Measurements from ENCODE around the gene CSGALNACT2.
"Not testable (repeated sequence)": the region's sequence is repeated elsewhere in the genome, so short reads cannot be mapped to it uniquely, and the experiment has no call there.

CSGALNACT2 gene

GRCh38 chr10:43166880-43167497 lies 28.7 kb downstream of the CSGALNACT2 start:
- Histone ChIP-seq H3K36me3 (ENCODE audit: insufficient read depth, low read length) (peaks cover 21% of the 10 kb centered on the region), H3K27ac (ENCODE audit: low read depth, low read length) (no peak overlapping the region), H3K4me1 (ENCODE audit: control insufficient read depth, insufficient read depth, low read length, unreplicated experiment) (peaks cover 23% of the 10 kb centered on the region), H3K27me3 (ENCODE audit: insufficient read depth, low read length) (no peaks in the 10 kb centered on the region), H2AFZ (ENCODE audit: low read length, unreplicated experiment) (no peak overlapping the region), H3K79me2 (ENCODE audit: control insufficient read depth, insufficient read depth, low read length, unreplicated experiment) (peaks cover 31% of the 10 kb centered on the region), H3K4me3 (ENCODE audit: low read depth, low read length) (no peak overlapping the region)

DNA sequence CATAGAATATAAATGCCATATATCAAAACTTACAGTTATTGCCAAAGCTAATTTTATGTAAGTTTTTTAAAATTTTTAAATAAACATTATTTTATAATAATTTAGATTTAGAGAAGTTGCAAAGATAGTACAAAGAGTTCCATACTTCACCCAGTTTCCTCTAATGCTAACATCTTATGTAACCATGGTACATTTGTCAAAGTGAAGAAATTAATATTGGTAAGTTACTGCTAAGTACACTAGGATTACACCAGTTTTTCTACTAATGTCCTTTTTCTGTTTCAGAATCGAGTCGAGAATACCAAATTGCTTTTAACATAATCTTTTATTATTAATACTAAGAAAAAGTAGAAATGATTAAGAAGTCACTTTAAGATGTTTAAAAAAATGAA lies 29.2 kb downstream of the CSGALNACT2 start:
- Histone ChIP-seq H3K27ac (ENCODE audit: low read depth, low read length) (no peak overlapping the region), H3K79me2 (ENCODE audit: control insufficient read depth, insufficient read depth, low read length, unreplicated experiment) (peaks cover 26% of the 10 kb centered on the region)

DNA sequence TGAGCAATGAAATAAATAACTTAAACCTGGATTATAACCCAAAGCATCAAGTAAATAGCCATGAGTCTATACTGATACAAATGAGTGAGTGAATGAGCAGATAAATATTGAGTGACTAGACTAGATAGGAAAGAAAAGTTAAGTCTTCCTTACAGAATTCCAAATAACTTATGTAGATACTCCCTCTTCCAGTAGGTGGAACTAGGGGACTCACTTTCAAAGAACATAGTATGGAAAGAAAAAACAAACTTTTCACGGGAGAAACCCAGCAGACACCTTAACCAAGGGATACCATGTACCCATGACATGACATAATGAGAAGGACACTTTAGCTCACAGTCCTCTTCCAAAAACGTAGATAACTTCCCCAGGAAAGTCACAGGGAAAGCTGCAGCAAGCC lies 32.2 kb downstream of the CSGALNACT2 start:
- Histone ChIP-seq H3K4me3 (ENCODE audit: low read depth, low read length) (no peak overlapping the region), H3K36me3 (ENCODE audit: insufficient read depth, low read length) (peaks cover 25% of the 10 kb centered on the region), H2AFZ (ENCODE audit: low read length, unreplicated experiment) (no peak overlapping the region), H3K27ac (ENCODE audit: low read depth, low read length) (no peak overlapping the region), H3K4me1 (ENCODE audit: control insufficient read depth, insufficient read depth, low read length, unreplicated experiment) (peaks cover 15% of the 10 kb centered on the region), H3K27me3 (ENCODE audit: insufficient read depth, low read length) (no peaks in the 10 kb centered on the region), H3K79me2 (ENCODE audit: control insufficient read depth, insufficient read depth, low read length, unreplicated experiment) (peaks cover 7% of the 10 kb centered on the region)

More for the DNA sequence above, 29.2 kb downstream of the CSGALNACT2 start:
- Histone ChIP-seq H3K4me1 (ENCODE audit: control insufficient read depth, insufficient read depth, low read length, unreplicated experiment) (peaks cover 21% of the 10 kb centered on the region), H3K4me3 (ENCODE audit: low read depth, low read length) (no peak overlapping the region), H3K36me3 (ENCODE audit: insufficient read depth, low read length) (peaks cover 23% of the 10 kb centered on the region), H2AFZ (ENCODE audit: low read length, unreplicated experiment) (no peak overlapping the region), H3K27me3 (ENCODE audit: insufficient read depth, low read length) (no peaks in the 10 kb centered on the region)

DNA sequence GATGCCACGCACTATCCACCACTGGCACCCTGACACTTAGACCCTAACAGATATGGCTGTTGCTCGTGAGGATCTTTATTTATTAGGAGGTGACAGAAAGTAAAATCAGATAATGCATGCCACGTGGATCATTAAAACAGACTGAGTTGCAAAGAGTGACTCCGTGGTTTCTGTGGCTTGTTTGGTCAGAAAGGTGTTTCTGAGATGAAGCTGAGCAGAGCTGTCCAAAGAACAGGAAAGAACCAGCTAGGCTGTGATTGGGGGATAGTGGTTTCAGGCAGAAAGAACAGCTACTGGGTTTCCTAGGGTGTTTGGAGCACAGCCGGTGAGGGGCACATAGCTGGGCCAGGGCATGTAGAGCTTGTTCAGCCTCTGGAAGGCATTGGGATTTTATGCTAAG lies 34.4 kb downstream of the CSGALNACT2 start:
- H3K4me1 ChIP-seq (ENCODE audit: control insufficient read depth, insufficient read depth, low read length, unreplicated experiment) = peaks cover 4% of the 10 kb centered on the region
- H3K4me3 ChIP-seq (ENCODE audit: low read depth, low read length) = no peak overlapping the region
- peaks cover 6% of the 10 kb centered on the region for H3K79me2 ChIP-seq (ENCODE audit: control insufficient read depth, insufficient read depth, low read length, unreplicated experiment)
- H3K36me3 ChIP-seq (ENCODE audit: insufficient read depth, low read length) = peaks cover 43% of the 10 kb centered on the region
- no peak overlapping the region for H3K27ac ChIP-seq (ENCODE audit: low read depth, low read length)
- no peaks in the 10 kb centered on the region for H3K27me3 ChIP-seq (ENCODE audit: insufficient read depth, low read length)
- H2AFZ ChIP-seq (ENCODE audit: low read length, unreplicated experiment) = no peak overlapping the region

- Histone ChIP-seq H3K79me2 (ENCODE audit: control insufficient read depth, insufficient read depth, low read length, unreplicated experiment) (peaks cover 8% of the 10 kb centered on the region), H3K36me3 (ENCODE audit: insufficient read depth, low read length) (peaks cover 47% of the 10 kb centered on the region), H3K27ac (ENCODE audit: low read depth, low read length) (no peak overlapping the region), H3K4me1 (ENCODE audit: control insufficient read depth, insufficient read depth, low read length, unreplicated experiment) (peaks cover 7% of the 10 kb centered on the region), H3K27me3 (ENCODE audit: insufficient read depth, low read length) (no peaks in the 10 kb centered on the region), H2AFZ (ENCODE audit: low read length, unreplicated experiment) (no peak overlapping the region), H3K4me3 (ENCODE audit: low read depth, low read length) (no peak overlapping the region)
Measured at GRCh38 chr10:43173120-43173519, 34.9 kb downstream of the CSGALNACT2 start.

DNA sequence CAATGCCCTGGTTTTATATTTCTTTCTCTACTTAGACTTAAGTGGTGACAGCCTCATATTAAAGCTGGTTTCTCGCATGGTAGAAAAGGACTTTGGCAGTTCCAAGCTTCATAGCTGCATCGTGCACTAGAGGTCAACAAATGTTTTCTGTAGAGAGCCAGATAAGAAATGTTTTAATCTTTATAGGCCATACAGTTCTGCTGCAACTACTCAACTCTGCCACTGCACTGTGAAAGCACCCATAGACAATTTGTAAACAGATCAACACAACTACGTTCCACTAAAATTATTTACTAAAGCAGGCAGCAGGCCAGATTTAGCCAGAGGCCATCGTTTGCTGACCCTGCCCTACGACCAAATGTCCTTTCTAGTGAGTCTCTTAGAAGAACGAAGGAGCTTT lies 36.7 kb downstream of the CSGALNACT2 start:
- peaks cover 7% of the 10 kb centered on the region for H3K4me1 ChIP-seq (ENCODE audit: control insufficient read depth, insufficient read depth, low read length, unreplicated experiment)
- H3K27me3 ChIP-seq (ENCODE audit: insufficient read depth, low read length) = no peaks in the 10 kb centered on the region
- no peak overlapping the region for H2AFZ ChIP-seq (ENCODE audit: low read length, unreplicated experiment)
- no peak overlapping the region for H3K27ac ChIP-seq (ENCODE audit: low read depth, low read length)
- H3K4me3 ChIP-seq (ENCODE audit: low read depth, low read length) = no peak overlapping the region
- peaks cover 53% of the 10 kb centered on the region for H3K36me3 ChIP-seq (ENCODE audit: insufficient read depth, low read length)
- peaks cover 8% of the 10 kb centered on the region for H3K79me2 ChIP-seq (ENCODE audit: control insufficient read depth, insufficient read depth, low read length, unreplicated experiment)

DNA sequence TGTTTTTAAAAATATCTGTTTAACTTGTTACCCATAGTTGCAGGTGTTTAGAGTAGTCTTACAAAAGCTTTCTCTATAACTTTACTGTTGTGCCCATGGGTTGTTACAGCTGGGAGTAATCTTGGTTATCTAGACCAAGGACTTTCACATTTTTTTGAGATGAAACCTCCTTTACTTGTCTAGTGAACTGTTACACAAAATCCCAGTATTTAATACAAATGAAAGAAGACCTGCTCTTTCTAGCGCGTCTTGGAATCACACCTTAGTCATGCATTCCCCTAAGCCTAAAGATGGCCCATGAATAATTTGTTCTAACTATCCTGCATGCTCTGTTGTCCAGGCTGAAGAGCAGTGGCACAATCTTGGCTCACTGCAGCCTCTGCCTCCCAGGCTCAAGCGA lies 38.0 kb downstream of the CSGALNACT2 start:
- Histone ChIP-seq H3K27ac (ENCODE audit: low read depth, low read length) (no peak overlapping the region), H3K79me2 (ENCODE audit: control insufficient read depth, insufficient read depth, low read length, unreplicated experiment) (peaks cover 8% of the 10 kb centered on the region), H3K36me3 (ENCODE audit: insufficient read depth, low read length) (peaks cover 58% of the 10 kb centered on the region), H2AFZ (ENCODE audit: low read length, unreplicated experiment) (no peak overlapping the region), H3K4me1 (ENCODE audit: control insufficient read depth, insufficient read depth, low read length, unreplicated experiment) (peaks cover 7% of the 10 kb centered on the region), H3K27me3 (ENCODE audit: insufficient read depth, low read length) (no peaks in the 10 kb centered on the region), H3K4me3 (ENCODE audit: low read depth, low read length) (no peak overlapping the region)

- Histone ChIP-seq H3K79me2 (ENCODE audit: control insufficient read depth, insufficient read depth, low read length, unreplicated experiment) (peaks cover 5% of the 10 kb centered on the region), H3K4me3 (ENCODE audit: low read depth, low read length) (no peak overlapping the region), H3K27ac (ENCODE audit: low read depth, low read length) (no peak overlapping the region), H3K4me1 (ENCODE audit: control insufficient read depth, insufficient read depth, low read length, unreplicated experiment) (peaks cover 7% of the 10 kb centered on the region), H3K36me3 (ENCODE audit: insufficient read depth, low read length) (peaks cover 58% of the 10 kb centered on the region), H3K27me3 (ENCODE audit: insufficient read depth, low read length) (no peaks in the 10 kb centered on the region), H2AFZ (ENCODE audit: low read length, unreplicated experiment) (no peak overlapping the region)
Measured at GRCh38 chr10:43177595-43177994, 39.4 kb downstream of the CSGALNACT2 start.

DNA sequence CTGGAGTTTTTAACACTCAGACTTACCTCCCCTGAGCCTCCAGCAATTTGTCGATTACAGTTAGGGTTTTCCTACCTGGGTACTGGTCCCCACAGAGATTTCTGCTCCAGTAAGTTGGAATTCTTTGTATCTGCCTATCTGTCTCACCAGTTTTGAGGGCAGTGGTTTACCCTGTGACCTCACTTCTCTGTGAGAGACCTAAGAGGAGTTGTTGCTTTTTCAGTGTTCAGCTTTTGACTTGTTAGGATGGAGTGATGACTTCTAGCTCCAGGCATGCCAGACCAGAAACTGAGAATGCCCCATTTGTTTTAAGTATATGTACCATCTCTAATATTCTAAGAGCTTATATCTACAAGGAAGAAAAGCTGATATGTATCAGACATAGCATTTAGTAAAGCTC lies 42.9 kb downstream of the CSGALNACT2 start:
- no peak overlapping the region for H3K27ac ChIP-seq (ENCODE audit: low read depth, low read length)
- peaks cover 42% of the 10 kb centered on the region for H3K36me3 ChIP-seq (ENCODE audit: insufficient read depth, low read length)
- peaks cover 7% of the 10 kb centered on the region for H3K4me1 ChIP-seq (ENCODE audit: control insufficient read depth, insufficient read depth, low read length, unreplicated experiment)
- peaks cover 2% of the 10 kb centered on the region for H3K79me2 ChIP-seq (ENCODE audit: control insufficient read depth, insufficient read depth, low read length, unreplicated experiment)
- H3K27me3 ChIP-seq (ENCODE audit: insufficient read depth, low read length) = no peaks in the 10 kb centered on the region
- no peak overlapping the region for H3K4me3 ChIP-seq (ENCODE audit: low read depth, low read length)
- no peak overlapping the region for H2AFZ ChIP-seq (ENCODE audit: low read length, unreplicated experiment)

DNA sequence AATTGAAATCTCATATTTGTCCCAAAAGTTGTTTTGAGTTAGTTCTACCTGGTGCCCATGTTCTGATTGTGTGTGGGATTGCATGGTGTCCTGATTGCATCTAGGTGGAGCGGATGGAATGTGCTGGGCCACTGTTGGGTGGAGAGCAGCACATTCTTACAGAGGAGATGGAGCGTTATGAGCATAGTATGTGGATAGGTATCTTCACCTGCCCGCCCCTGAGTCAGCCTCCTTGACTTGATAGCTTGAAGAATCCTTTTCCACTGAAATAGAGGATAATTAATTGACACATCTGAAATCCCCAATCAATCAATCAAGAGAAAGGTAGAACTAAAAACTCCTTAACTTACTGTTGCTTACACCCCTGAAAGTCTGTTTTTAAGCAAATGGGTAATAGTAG lies 45.5 kb downstream of the CSGALNACT2 start:
- not testable (repeated sequence) for H3K4me1 ChIP-seq (ENCODE audit: control insufficient read depth, insufficient read depth, low read length, unreplicated experiment); H3K4me3 ChIP-seq (ENCODE audit: low read depth, low read length); H3K79me2 ChIP-seq (ENCODE audit: control insufficient read depth, insufficient read depth, low read length, unreplicated experiment); H3K27ac ChIP-seq (ENCODE audit: low read depth, low read length); H3K27me3 ChIP-seq (ENCODE audit: insufficient read depth, low read length); H2AFZ ChIP-seq (ENCODE audit: low read length, unreplicated experiment)
- H3K36me3 ChIP-seq (ENCODE audit: insufficient read depth, low read length) = peaks cover 25% of the 10 kb centered on the region

DNA sequence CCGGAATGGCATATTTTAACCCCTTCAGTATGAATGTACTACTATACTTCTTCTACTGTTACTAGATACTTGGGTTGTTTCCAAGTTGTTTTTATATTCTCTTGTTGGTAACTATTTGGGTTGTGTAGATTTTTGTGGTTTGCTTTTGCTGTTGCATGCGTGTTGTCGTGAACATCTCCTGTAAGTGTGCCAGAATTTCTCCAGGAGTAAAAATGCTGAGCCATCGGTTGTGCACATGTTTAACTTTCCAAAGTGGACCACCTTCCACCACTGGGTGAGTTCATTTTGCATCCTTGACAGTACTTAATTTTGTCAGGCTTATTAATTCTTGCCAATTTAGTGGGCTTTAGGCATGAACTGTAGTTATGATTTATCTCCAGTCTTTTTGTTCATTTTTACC lies 47.9 kb downstream of the CSGALNACT2 start:
- H3K27ac ChIP-seq (ENCODE audit: low read depth, low read length) = no peak overlapping the region
- H3K36me3 ChIP-seq (ENCODE audit: insufficient read depth, low read length) = peaks cover 12% of the 10 kb centered on the region
- H2AFZ ChIP-seq (ENCODE audit: low read length, unreplicated experiment) = no peak overlapping the region
- no peak overlapping the region for H3K4me3 ChIP-seq (ENCODE audit: low read depth, low read length)
- H3K27me3 ChIP-seq (ENCODE audit: insufficient read depth, low read length) = no peaks in the 10 kb centered on the region
- no peaks in the 10 kb centered on the region for H3K4me1 ChIP-seq (ENCODE audit: control insufficient read depth, insufficient read depth, low read length, unreplicated experiment)
- no peaks in the 10 kb centered on the region for H3K79me2 ChIP-seq (ENCODE audit: control insufficient read depth, insufficient read depth, low read length, unreplicated experiment)

All from ACC112 (cell line).